Type B pancreatic cell (in vitro differentiated cells): ENCODE results near the gene MAPKBP1. TPM values are rescaled to one million over a fixed set of nuclear protein-coding genes. Genes with fewer than 3 reads are reported as not detected.
A peak's percentile ranks its signal among the peaks of the same experiment; 100 is the strongest.
"Not testable (repeated sequence)": the region's sequence is repeated elsewhere in the genome, so short reads cannot be mapped to it uniquely, and the experiment has no call there.

ENCODE experiments used
- DNase-seq: peaks from one replicate; pipeline ENCODE4 v3.0.0; 2021; ENCODE audit warnings: mixed read lengths; ENCODE audit not compliant: unreplicated experiment; ENCODE audit errors: extremely low spot score
- H3K27ac Mint-ChIP-seq: 2 replicates; pipeline ENCODE4 v1.8.0; 2021; ENCODE audit warnings: mild to moderate bottlenecking, mixed read lengths
- H3K27me3 Mint-ChIP-seq: 2 replicates; pipeline ENCODE4 v1.8.0; 2021; ENCODE audit warnings: mixed read lengths
- H3K36me3 Mint-ChIP-seq: 2 replicates; pipeline ENCODE4 v1.8.0; 2021; ENCODE audit warnings: mixed read lengths
- H3K4me1 Mint-ChIP-seq: one replicate; pipeline ENCODE4 v1.8.0; 2021; ENCODE audit warnings: mixed read lengths; ENCODE audit not compliant: unreplicated experiment
- H3K4me3 Mint-ChIP-seq: 2 replicates; pipeline ENCODE4 v1.8.0; 2021; ENCODE audit warnings: mild to moderate bottlenecking, mixed read lengths
- H3K9me3 Mint-ChIP-seq: 2 replicates; pipeline ENCODE4 v1.8.0; 2021; ENCODE audit warnings: mixed read lengths
- total RNA-seq: library from RNA; stranded (reverse); gene quantifications from 2 replicates; pipeline ENCODE4 v1.2.1, GENCODE V29; 2021; ENCODE audit warnings: low replicate concordance
- TF ChIP-seq, protein P1 (sequence below): fragments of 200-600 bp; sonication (generic); conservative IDR thresholded peaks from 2 replicates; pipeline ENCODE4 v1.5.0; 2021; ENCODE audit warnings: antibody characterized with exemption, mild to moderate bottlenecking

Gene MAPKBP1
- total RNA-seq, 1 donor from 2014 or later: 34.8 TPM

DNA sequence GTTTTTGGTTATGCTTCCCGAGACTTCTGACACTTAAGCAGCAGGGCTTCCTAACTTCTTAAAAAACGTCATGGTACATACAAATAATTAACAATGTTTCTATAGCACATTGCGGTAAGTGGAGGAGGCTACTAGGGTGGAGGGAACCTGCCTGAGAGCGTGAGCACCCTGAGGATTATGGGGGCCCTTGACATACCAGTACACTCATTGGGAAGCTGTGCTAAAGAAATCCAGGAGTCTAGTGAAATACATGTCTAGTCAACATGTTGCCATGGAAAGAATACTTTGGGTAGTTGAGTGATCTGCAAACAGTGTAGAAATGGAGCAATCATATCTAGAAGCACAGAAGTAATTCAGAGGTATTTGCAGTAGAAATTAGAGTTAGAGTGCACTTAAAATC is 39.2 kb upstream of the MAPKBP1 start:
- H3K9me3 Mint-ChIP-seq: no peaks in the 10 kb centered on the region
- H3K27ac Mint-ChIP-seq: no peak overlapping the region
- TF ChIP-seq, protein P1, sequence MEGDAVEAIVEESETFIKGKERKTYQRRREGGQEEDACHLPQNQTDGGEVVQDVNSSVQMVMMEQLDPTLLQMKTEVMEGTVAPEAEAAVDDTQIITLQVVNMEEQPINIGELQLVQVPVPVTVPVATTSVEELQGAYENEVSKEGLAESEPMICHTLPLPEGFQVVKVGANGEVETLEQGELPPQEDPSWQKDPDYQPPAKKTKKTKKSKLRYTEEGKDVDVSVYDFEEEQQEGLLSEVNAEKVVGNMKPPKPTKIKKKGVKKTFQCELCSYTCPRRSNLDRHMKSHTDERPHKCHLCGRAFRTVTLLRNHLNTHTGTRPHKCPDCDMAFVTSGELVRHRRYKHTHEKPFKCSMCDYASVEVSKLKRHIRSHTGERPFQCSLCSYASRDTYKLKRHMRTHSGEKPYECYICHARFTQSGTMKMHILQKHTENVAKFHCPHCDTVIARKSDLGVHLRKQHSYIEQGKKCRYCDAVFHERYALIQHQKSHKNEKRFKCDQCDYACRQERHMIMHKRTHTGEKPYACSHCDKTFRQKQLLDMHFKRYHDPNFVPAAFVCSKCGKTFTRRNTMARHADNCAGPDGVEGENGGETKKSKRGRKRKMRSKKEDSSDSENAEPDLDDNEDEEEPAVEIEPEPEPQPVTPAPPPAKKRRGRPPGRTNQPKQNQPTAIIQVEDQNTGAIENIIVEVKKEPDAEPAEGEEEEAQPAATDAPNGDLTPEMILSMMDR: no peak
- H3K27me3 Mint-ChIP-seq: no peaks in the 10 kb centered on the region
- H3K4me3 Mint-ChIP-seq: no peak overlapping the region
- no peak for DNase-seq
- H3K36me3 Mint-ChIP-seq: peaks cover 20% of the 10 kb centered on the region
- no peaks in the 10 kb centered on the region for H3K4me1 Mint-ChIP-seq

DNA sequence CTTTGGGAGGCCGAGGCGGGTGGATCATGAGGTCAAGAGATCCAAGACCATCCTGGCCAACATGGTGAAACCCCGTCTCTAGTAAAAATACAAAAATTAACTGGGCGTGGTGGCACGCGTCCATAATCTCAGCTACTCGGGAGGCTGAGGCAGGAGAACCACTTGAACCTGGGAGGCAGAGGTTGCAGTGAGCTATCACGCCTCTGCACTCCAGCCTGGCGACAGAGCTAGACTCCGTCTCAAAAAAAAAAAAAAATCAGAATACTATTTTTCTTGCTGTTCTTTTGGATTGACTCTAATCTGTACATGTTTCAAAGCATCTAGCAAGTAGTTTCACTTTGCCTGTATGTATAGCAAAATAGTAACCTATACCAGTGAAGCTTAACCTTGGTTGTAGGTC is 38.8 kb upstream of the MAPKBP1 start:
- H3K9me3 Mint-ChIP-seq, H3K27ac Mint-ChIP-seq, H3K4me1 Mint-ChIP-seq, H3K27me3 Mint-ChIP-seq, H3K4me3 Mint-ChIP-seq, DNase-seq: not testable (repeated sequence)
- H3K36me3 Mint-ChIP-seq: peaks cover 20% of the 10 kb centered on the region

DNA sequence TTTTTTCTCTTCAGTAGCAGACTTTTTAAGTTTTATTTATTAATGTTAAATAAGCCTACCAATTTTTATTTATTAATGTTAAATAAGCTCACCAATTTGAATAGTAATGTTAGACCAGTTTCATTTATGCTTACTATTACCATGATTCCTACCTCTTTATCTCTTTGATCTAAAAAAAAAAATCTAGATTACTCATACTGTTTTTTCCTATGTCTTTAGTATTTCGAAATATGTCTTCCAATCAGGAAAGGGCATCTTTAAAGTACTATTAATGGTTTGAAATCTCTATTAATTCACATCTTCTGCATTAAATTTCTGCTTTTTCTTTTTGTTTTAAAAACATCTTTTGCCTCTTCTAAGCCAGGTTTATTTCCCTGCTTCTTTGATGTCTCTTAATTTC is 27.5 kb upstream of the MAPKBP1 start:
- peaks cover 26% of the 10 kb centered on the region for H3K36me3 Mint-ChIP-seq
- no peak overlapping the region for H3K27ac Mint-ChIP-seq
- no peaks in the 10 kb centered on the region for H3K4me1 Mint-ChIP-seq
- no peaks in the 10 kb centered on the region for H3K9me3 Mint-ChIP-seq
- H3K4me3 Mint-ChIP-seq: no peak overlapping the region
- no peak for DNase-seq
- TF ChIP-seq, protein P1: no peak
- H3K27me3 Mint-ChIP-seq: no peaks in the 10 kb centered on the region

DNA sequence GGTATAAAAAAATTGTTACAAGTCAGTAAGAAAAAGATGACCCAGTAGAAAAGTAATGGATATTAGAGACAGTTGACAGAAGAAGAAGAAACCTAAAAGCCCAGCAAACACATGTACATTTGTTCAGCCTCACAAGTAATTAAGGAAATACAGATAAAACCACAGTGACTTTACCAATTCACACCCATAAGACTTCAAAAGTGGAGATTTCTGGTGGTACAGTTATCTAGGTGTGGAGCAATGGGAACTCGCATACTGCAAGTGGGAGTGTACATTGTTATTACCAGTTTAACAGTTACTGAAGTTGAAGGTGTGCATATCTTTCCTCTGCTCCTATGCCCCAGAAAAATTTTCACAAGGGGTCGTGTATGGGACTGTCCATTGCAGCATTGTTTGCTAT is 18.1 kb upstream of the MAPKBP1 start:
- Mint-ChIP-seq H3K27me3 (no peaks in the 10 kb centered on the region), H3K4me1 (no peaks in the 10 kb centered on the region), H3K36me3 (peaks cover 20% of the 10 kb centered on the region), H3K9me3 (no peaks in the 10 kb centered on the region), H3K4me3 (no peak overlapping the region), H3K27ac (no peak overlapping the region)
- TF ChIP-seq, protein P1: no peak
- DNase-seq: no peak

DNA sequence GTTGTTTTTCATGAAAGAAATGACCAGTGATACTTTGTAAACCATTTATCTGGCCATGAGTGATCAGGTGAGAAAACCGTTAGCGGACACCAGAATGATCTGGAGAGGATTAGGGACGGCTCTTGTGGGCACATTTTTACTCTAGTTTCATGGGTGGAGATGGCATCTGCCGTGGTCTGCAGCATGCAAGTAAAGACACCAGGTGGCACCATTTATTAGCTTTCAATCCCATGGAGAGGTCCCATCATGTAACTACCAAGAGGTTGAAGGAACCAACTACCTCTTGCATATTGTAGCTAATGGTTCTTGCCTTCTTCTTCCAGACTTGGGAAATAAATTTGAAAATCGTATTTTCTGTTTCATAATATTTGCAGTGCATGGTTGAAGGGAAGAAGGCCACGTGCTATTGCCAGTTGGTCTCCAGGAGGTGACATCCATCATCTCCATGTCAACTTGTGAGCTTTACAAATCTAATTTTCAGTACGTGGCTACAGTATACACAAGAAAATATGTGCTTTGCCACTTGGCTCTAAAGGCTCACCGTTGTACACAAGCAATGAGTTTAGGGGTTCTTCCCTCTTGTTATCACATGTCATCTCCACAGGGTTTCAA is 1.5 kb upstream of the MAPKBP1 start:
- Mint-ChIP-seq H3K36me3 (peaks cover 7% of the 10 kb centered on the region), H3K9me3 (no peaks in the 10 kb centered on the region), H3K27me3 (no peaks in the 10 kb centered on the region), H3K4me1 (peaks cover 33% of the 10 kb centered on the region), H3K4me3 (peak overlapping the region; percentile 94), H3K27ac (peak overlapping the region; percentile 85)
- TF ChIP-seq, protein P1: peak; percentile 68
- DNase-seq: no peak

DNA sequence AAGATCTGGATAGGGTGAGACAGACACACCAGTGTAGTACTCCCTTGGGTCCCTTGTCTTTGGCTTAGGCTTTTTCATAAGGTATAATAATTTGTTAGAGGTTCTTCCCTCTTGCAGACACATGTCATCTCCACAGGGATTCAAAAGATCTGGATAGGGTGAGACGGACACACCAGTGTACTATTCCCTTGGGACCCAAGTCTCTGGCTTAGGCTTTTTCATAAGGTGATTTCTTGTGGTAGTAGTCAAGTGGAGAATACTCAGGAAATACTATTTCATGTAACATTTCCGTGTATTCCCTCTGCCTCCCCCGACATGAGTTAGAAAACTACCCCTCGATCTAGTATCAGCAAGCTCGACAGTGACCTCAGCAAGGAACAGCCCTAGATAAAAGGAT is 954 bp upstream of the MAPKBP1 start:
- TF ChIP-seq, protein P1: no peak
- peak overlapping the region; percentile 85 for H3K27ac Mint-ChIP-seq
- no peaks in the 10 kb centered on the region for H3K9me3 Mint-ChIP-seq
- DNase-seq: no peak
- H3K4me1 Mint-ChIP-seq: peaks cover 38% of the 10 kb centered on the region
- no peaks in the 10 kb centered on the region for H3K27me3 Mint-ChIP-seq
- H3K4me3 Mint-ChIP-seq: peak overlapping the region; percentile 94
- H3K36me3 Mint-ChIP-seq: peaks cover 7% of the 10 kb centered on the region
